D721Med (cell line): Measurements from ENCODE around the gene POLR2H.
A peak's percentile ranks its signal among the peaks of the same experiment; 100 is the strongest.

ENCODE experiments used
- DNase-seq: peaks from one replicate; pipeline ENCODE4 v3.0.0; 2011; ENCODE audit warnings: low spot score; ENCODE audit not compliant: insufficient read length
- FAIRE-seq: peaks from 2 replicates; lab custom pipeline; 2011; peaks lifted over from hg19 to GRCh38; lab: Jason Lieb, UNC
- TF ChIP-seq, protein P1 (sequence below): IDR thresholded peaks from 2 replicates; pipeline ENCODE4 v1.5.1; 2012; ENCODE audit warnings: mild to moderate bottlenecking, control low read depth; ENCODE audit not compliant: insufficient read depth; ENCODE audit errors: missing control alignments

Gene POLR2H

DNA sequence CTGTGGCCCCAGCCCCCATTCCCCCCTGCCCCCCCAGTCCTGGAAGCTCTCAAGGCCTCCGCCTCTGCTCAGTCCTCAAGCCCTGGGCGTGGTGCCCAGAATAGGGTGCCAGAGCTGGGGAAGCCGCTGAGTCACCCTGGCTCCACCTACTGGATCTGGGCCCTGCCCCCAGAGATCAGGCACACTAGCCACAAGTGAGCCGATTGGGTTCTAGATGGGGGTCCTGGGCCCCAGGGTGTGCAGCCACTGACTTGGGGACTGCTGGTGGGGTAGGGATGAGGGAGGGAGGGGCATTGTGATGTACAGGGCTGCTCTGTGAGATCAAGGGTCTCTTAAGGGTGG lies 41.4 kb upstream of the POLR2H start:
- FAIRE-seq (no peak), DNase-seq (no peak)
- TF ChIP-seq, protein P1, sequence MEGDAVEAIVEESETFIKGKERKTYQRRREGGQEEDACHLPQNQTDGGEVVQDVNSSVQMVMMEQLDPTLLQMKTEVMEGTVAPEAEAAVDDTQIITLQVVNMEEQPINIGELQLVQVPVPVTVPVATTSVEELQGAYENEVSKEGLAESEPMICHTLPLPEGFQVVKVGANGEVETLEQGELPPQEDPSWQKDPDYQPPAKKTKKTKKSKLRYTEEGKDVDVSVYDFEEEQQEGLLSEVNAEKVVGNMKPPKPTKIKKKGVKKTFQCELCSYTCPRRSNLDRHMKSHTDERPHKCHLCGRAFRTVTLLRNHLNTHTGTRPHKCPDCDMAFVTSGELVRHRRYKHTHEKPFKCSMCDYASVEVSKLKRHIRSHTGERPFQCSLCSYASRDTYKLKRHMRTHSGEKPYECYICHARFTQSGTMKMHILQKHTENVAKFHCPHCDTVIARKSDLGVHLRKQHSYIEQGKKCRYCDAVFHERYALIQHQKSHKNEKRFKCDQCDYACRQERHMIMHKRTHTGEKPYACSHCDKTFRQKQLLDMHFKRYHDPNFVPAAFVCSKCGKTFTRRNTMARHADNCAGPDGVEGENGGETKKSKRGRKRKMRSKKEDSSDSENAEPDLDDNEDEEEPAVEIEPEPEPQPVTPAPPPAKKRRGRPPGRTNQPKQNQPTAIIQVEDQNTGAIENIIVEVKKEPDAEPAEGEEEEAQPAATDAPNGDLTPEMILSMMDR, result no peak

DNA sequence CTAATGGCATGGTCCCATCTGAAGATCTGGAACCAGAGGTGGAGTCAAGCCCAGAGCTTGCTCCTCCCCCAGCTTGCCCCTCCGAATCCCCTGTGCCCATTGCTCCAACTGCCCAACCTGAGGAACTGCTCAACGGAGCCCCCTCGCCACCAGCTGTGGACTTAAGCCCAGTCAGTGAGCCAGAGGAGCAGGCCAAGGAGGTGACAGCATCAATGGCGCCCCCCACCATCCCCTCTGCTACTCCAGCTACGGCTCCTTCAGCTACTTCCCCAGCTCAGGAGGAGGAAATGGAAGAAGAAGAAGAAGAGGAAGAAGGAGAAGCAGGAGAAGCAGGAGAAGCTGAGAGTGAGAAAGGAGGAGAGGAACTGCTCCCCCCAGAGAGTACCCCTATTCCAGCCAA lies 39.8 kb upstream of the POLR2H start:
- TF ChIP-seq, protein P1, result no peak
- FAIRE-seq, result no peak

DNA sequence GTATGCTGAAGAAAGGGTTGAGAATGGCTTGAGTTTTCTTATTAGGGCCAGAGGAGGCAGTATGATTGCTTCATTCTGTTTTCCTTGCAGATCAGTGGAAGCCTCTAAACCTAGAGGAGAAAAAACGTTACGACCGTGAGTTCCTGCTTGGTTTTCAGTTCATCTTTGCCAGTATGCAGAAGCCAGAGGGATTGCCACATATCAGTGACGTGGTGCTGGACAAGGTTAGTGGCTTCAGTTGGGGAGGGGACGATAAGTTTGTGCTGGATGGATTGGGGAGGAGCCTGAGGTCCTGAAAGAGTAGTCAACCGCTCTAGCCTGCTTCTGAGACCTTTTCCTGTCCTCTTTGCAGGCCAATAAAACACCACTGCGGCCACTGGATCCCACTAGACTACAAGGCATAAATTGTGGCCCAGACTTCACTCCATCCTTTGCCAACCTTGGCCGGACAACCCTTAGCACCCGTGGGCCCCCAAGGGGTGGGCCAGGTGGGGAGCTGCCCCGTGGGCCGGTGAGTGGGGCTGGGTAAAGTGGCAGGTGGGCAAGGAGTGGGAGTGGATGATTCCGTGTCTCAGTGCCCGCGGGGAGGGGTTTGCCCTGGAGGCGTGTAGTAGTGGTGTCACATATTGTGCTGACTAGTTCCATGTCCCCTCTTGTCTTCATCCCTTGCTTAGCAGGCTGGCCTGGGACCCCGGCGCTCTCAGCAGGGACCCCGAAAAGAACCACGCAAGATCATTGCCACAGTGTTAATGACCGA lies 38.6 kb upstream of the POLR2H start:
- TF ChIP-seq, protein P1, result no peak
- FAIRE-seq (no peak), DNase-seq (peak; percentile 5)

More for the DNA sequence above, 39.8 kb upstream of the POLR2H start:
- DNase-seq, result no peak

DNA sequence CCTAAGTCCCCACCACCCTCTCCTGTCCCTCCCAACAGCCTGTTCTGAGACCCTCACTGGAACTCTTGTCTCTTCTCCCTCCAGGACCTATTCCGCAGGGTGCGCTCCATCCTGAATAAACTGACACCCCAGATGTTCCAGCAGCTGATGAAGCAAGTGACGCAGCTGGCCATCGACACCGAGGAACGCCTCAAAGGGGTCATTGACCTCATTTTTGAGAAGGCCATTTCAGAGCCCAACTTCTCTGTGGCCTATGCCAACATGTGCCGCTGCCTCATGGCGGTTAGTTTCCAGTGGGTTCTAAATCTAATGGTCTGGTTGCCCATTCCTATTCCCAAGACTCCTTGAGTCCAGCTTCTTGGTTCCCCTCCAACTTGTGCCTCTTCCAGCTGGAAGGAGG lies 37.8 kb upstream of the POLR2H start:
- FAIRE-seq (no peak), DNase-seq (no peak)
- TF ChIP-seq, protein P1, result no peak

DNA sequence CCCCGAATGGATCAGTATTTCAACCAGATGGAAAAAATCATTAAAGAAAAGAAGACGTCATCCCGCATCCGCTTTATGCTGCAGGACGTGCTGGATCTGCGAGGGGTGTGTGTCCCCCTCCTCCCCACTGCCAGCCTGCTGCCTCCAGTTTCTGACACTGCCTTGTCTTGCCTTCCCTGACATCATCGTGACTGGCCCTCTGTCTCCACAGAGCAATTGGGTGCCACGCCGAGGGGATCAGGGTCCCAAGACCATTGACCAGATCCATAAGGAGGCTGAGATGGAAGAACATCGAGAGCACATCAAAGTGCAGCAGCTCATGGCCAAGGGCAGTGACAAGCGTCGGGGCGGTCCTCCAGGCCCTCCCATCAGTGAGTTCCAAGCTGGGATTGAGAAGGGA lies 36.2 kb upstream of the POLR2H start:
- FAIRE-seq (no peak), DNase-seq (peak; percentile 5)
- TF ChIP-seq, protein P1, result no peak

DNA sequence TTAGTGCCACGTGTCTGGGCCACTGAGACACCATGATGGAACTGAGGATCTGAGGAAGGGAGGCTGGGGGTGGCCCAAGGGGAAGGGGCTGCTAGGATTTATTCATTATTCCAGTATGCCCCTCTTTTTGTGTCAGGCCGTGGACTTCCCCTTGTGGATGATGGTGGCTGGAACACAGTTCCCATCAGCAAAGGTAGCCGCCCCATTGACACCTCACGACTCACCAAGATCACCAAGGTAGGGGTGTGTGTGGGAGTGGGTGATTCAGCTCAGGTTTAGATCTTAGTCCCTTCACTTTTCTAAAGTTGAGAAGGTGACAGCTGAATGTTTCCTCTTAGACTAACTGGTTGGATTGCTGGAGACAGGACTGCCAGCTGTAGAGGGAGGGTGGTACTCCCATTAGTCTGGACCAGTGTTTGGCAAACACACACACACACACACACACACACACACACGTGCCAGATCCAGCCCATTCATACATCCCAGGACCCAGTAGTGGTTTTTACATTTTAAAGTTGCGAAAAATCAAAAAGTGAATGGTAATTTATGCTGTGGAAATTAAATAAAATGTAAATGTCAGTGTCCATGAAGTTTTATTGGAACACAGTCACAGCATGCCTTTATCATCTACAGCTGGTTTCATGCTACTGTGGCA lies 35.7 kb upstream of the POLR2H start:
- TF ChIP-seq, protein P1, result no peak
- no peak for FAIRE-seq
- peak; percentile 10 for DNase-seq

DNA sequence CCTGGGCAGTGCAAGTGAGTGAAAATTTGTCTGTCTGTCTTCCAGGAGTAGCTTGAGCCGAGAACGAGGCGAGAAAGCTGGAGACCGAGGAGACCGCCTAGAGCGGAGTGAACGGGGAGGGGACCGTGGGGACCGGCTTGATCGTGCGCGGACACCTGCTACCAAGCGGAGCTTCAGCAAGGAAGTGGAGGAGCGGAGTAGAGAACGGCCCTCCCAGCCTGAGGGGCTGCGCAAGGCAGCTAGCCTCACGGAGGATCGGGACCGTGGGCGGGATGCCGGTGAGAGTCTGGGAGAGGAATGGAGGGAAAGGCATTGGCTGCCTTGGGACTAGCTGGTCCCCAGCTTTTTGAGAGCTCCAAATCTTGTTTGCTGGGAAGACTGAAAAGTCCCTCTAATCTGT lies 34.3 kb upstream of the POLR2H start:
- DNase-seq (no peak), FAIRE-seq (no peak)
- TF ChIP-seq, protein P1, result no peak
